ENCODE results near the gene TFF2.
A peak's percentile ranks its signal among the peaks of the same experiment; 100 is the strongest.

Gene TFF2

GRCh38 chr21:42377211-42377950 is 26.6 kb upstream of the TFF2 start:
- peaks cover 38% of the 10 kb centered on the region for H3K4me1 Mint-ChIP-seq (ENCODE audit: low read depth)
- H3K27ac Mint-ChIP-seq: no peak overlapping the region
- no peak overlapping the region for H3K4me3 Mint-ChIP-seq
- peaks cover 10% of the 10 kb centered on the region for H3K9me3 Mint-ChIP-seq
- H3K27me3 Mint-ChIP-seq: peaks cover 4% of the 10 kb centered on the region
- H3K36me3 Mint-ChIP-seq (ENCODE audit: low read depth): peaks cover 30% of the 10 kb centered on the region

- Mint-ChIP-seq H3K27me3 (peaks cover 4% of the 10 kb centered on the region), H3K27ac (peak overlapping the region; percentile 49), H3K4me3 (peak overlapping the region; percentile 23), H3K4me1 (ENCODE audit: low read depth) (peaks cover 46% of the 10 kb centered on the region), H3K9me3 (peaks cover under 1% of the 10 kb centered on the region), H3K36me3 (ENCODE audit: low read depth) (peaks cover 27% of the 10 kb centered on the region)
These were observed 25.7 kb upstream of the TFF2 start for GRCh38 chr21:42376338-42376982.

- Mint-ChIP-seq H3K9me3 (no peaks in the 10 kb centered on the region), H3K36me3 (ENCODE audit: low read depth) (peaks cover 27% of the 10 kb centered on the region), H3K4me3 (peak overlapping the region; percentile 23), H3K27ac (peak overlapping the region; percentile 49), H3K27me3 (peaks cover 4% of the 10 kb centered on the region), H3K4me1 (ENCODE audit: low read depth) (peaks cover 51% of the 10 kb centered on the region)
These were observed 25.2 kb upstream of the TFF2 start for GRCh38 chr21:42375966-42376337.

- H3K27ac Mint-ChIP-seq: peak overlapping the region; percentile 94
- peaks cover 4% of the 10 kb centered on the region for H3K27me3 Mint-ChIP-seq
- H3K4me1 Mint-ChIP-seq (ENCODE audit: low read depth): peaks cover 55% of the 10 kb centered on the region
- H3K36me3 Mint-ChIP-seq (ENCODE audit: low read depth): peaks cover 24% of the 10 kb centered on the region
- no peaks in the 10 kb centered on the region for H3K9me3 Mint-ChIP-seq
- no peak overlapping the region for H3K4me3 Mint-ChIP-seq
These were observed 24.7 kb upstream of the TFF2 start for GRCh38 chr21:42375506-42375905.

GRCh38 chr21:42374864-42375499 is 24.2 kb upstream of the TFF2 start:
- Mint-ChIP-seq H3K4me3 (peak overlapping the region; percentile 53), H3K9me3 (no peaks in the 10 kb centered on the region), H3K36me3 (ENCODE audit: low read depth) (peaks cover 23% of the 10 kb centered on the region), H3K27me3 (peaks cover 4% of the 10 kb centered on the region), H3K4me1 (ENCODE audit: low read depth) (peaks cover 55% of the 10 kb centered on the region), H3K27ac (peak overlapping the region; percentile 94)

GRCh38 chr21:42374457-42374856 is 23.7 kb upstream of the TFF2 start:
- H3K27me3 Mint-ChIP-seq: peaks cover 4% of the 10 kb centered on the region
- H3K27ac Mint-ChIP-seq: peak overlapping the region; percentile 94
- H3K9me3 Mint-ChIP-seq: no peaks in the 10 kb centered on the region
- H3K36me3 Mint-ChIP-seq (ENCODE audit: low read depth): peaks cover 21% of the 10 kb centered on the region
- H3K4me3 Mint-ChIP-seq: peak overlapping the region; percentile 53
- H3K4me1 Mint-ChIP-seq (ENCODE audit: low read depth): peaks cover 52% of the 10 kb centered on the region

GRCh38 chr21:42373908-42374455 is 23.2 kb upstream of the TFF2 start:
- H3K9me3 Mint-ChIP-seq: no peaks in the 10 kb centered on the region
- peaks cover 4% of the 10 kb centered on the region for H3K27me3 Mint-ChIP-seq
- H3K36me3 Mint-ChIP-seq (ENCODE audit: low read depth): peaks cover 19% of the 10 kb centered on the region
- peaks cover 51% of the 10 kb centered on the region for H3K4me1 Mint-ChIP-seq (ENCODE audit: low read depth)
- peak overlapping the region; percentile 36 for H3K4me3 Mint-ChIP-seq
- peak overlapping the region; percentile 94 for H3K27ac Mint-ChIP-seq

- peak overlapping the region; percentile 58 for H3K4me3 Mint-ChIP-seq
- peak overlapping the region; percentile 94 for H3K27ac Mint-ChIP-seq
- H3K27me3 Mint-ChIP-seq: peaks cover 4% of the 10 kb centered on the region
- peaks cover 51% of the 10 kb centered on the region for H3K4me1 Mint-ChIP-seq (ENCODE audit: low read depth)
- peaks cover 19% of the 10 kb centered on the region for H3K36me3 Mint-ChIP-seq (ENCODE audit: low read depth)
- H3K9me3 Mint-ChIP-seq: no peaks in the 10 kb centered on the region
These were observed 22.6 kb upstream of the TFF2 start for GRCh38 chr21:42373196-42373907.

GRCh38 chr21:42370894-42371654 is 20.3 kb upstream of the TFF2 start:
- H3K9me3 Mint-ChIP-seq: no peaks in the 10 kb centered on the region
- H3K36me3 Mint-ChIP-seq (ENCODE audit: low read depth): peaks cover 15% of the 10 kb centered on the region
- peaks cover 54% of the 10 kb centered on the region for H3K4me1 Mint-ChIP-seq (ENCODE audit: low read depth)
- peaks cover 4% of the 10 kb centered on the region for H3K27me3 Mint-ChIP-seq
- H3K27ac Mint-ChIP-seq: peak overlapping the region; percentile 79
- H3K4me3 Mint-ChIP-seq: peak overlapping the region; percentile 23

GRCh38 chr21:42369821-42370220 is 19.0 kb upstream of the TFF2 start:
- no peak overlapping the region for H3K27ac Mint-ChIP-seq
- H3K27me3 Mint-ChIP-seq: peaks cover 4% of the 10 kb centered on the region
- no peaks in the 10 kb centered on the region for H3K9me3 Mint-ChIP-seq
- no peak overlapping the region for H3K4me3 Mint-ChIP-seq
- peaks cover 47% of the 10 kb centered on the region for H3K4me1 Mint-ChIP-seq (ENCODE audit: low read depth)
- H3K36me3 Mint-ChIP-seq (ENCODE audit: low read depth): peaks cover 15% of the 10 kb centered on the region

- H3K27me3 Mint-ChIP-seq: no peaks in the 10 kb centered on the region
- no peak overlapping the region for H3K4me3 Mint-ChIP-seq
- peaks cover 30% of the 10 kb centered on the region for H3K4me1 Mint-ChIP-seq (ENCODE audit: low read depth)
- H3K9me3 Mint-ChIP-seq: no peaks in the 10 kb centered on the region
- peaks cover 6% of the 10 kb centered on the region for H3K36me3 Mint-ChIP-seq (ENCODE audit: low read depth)
- H3K27ac Mint-ChIP-seq: no peak overlapping the region
These were observed 16.8 kb upstream of the TFF2 start for GRCh38 chr21:42367367-42368165.

GRCh38 chr21:42366292-42367010 is 15.7 kb upstream of the TFF2 start, which contains the start of gene TFF1:
TFF1 (minus strand) TSS chr21:42366535; CDS start chr21:42366495, 40 bp downstream.
- Mint-ChIP-seq H3K4me1 (ENCODE audit: low read depth) (peaks cover 19% of the 10 kb centered on the region), H3K9me3 (no peaks in the 10 kb centered on the region), H3K36me3 (ENCODE audit: low read depth) (peaks cover under 1% of the 10 kb centered on the region)

GRCh38 chr21:42365770-42366169 is 15.0 kb upstream of the TFF2 start:
- no peaks in the 10 kb centered on the region for H3K9me3 Mint-ChIP-seq
- no peak overlapping the region for H3K4me3 Mint-ChIP-seq
- H3K27me3 Mint-ChIP-seq: peaks cover 4% of the 10 kb centered on the region
- no peaks in the 10 kb centered on the region for H3K36me3 Mint-ChIP-seq (ENCODE audit: low read depth)
- peaks cover 12% of the 10 kb centered on the region for H3K4me1 Mint-ChIP-seq (ENCODE audit: low read depth)
- H3K27ac Mint-ChIP-seq: no peak overlapping the region

More at GRCh38 chr21:42366292-42367010, 15.7 kb upstream of the TFF2 start, which contains the start of gene TFF1:
- peaks cover 4% of the 10 kb centered on the region for H3K27me3 Mint-ChIP-seq
- no peak within 1 kb of the TSS for H3K4me3 Mint-ChIP-seq
- H3K27ac Mint-ChIP-seq: no peak within 1 kb of the TSS

All from stimulated activated naive CD8-positive, alpha-beta T cell treated with anti-CD3 and anti-CD28 coated beads, Interleukin-15, Interleukin-2, amounts not matched to agents 100 ng/mL and 50 ng/mL, for 24 hours (primary cell).